Muscle of leg (tissue), 11 donors: ENCODE data around the gene CNTN2. TPM values are rescaled to one million over a fixed set of nuclear protein-coding genes. Genes with fewer than 3 reads are reported as not detected.

Experiments
- DNase-seq: peaks from one replicate; pipeline ENCODE4 v3.0.0; 2013
- H3K27ac ChIP-seq: one replicate; pipeline ENCODE4 v1.5.1; 2013; ENCODE audit warnings: mild to moderate bottlenecking, low read length, control low read depth
- H3K27me3 ChIP-seq: one replicate; pipeline ENCODE4 v1.6.1; 2013; ENCODE audit warnings: low read length; ENCODE audit not compliant: control insufficient read depth, insufficient read depth
- H3K36me3 ChIP-seq: one replicate; pipeline ENCODE4 v1.6.1; 2013; ENCODE audit warnings: low read length; ENCODE audit not compliant: control insufficient read depth, insufficient read depth
- H3K4me1 ChIP-seq: one replicate; pipeline ENCODE4 v1.6.1; 2013; ENCODE audit warnings: low read length; ENCODE audit not compliant: control insufficient read depth, insufficient read depth
- H3K4me3 ChIP-seq: one replicate; pipeline ENCODE4 v1.5.1; 2013; ENCODE audit warnings: low read length, control low read depth
- H3K9me3 ChIP-seq: replicated peaks from 2 replicates; pipeline ENCODE4 v1.6.1; 2013; ENCODE audit warnings: low read depth, low read length; ENCODE audit not compliant: control insufficient read depth
- WGBS: methylation state at CpG from one replicate; pipeline ENCODE4 v1.1.5; 2013; ENCODE audit warnings: missing lambda C conversion rate; ENCODE audit not compliant: insufficient coverage; 5-methylcytosine and 5-hydroxymethylcytosine counted together
- polyA plus RNA-seq, 8 donors: library from polyadenylated mRNA; unstranded; fragments of 120-200 nt; gene quantifications; one replicate each; pipeline versions ENCODE4 v1.2.1 to v1.2.3, GENCODE V29; 2013; ENCODE audit warnings: inconsistent platforms in 1 of 8, low replicate concordance in 1 of 8; ENCODE audit not compliant: insufficient read length in 8 of 8, insufficient read depth in 1 of 8
- total RNA-seq: library from RNA; stranded (reverse); fragments of 120-200 nt; gene quantifications from one replicate; pipeline ENCODE4 v1.2.4, GENCODE V29; 2013

The CNTN2 gene
- total and polyA plus RNA-seq, 9 donors, result 0.23 to 1.5 (median 0.79) TPM

DNA sequence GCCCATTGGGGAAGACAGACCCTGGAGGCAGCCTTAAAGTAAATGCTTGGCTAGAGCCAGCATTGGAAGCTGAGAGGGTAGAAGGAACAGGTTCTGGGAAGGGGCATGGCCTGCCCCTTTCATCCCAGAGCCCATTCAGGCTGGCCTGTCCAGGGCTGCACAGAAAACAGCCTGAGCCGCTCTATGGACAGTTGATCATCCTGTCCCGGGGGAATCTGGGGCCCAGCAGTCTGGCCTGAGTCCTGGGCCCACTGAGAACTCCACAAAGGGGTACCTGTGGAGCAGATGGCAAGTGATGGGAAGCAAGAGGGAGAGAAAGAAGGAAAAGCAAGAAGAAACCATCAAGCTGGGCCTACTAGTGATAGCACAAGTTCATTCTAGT lies 28.0 kb downstream of the CNTN2 start:
- WGBS, result 76% methylated on average over 2 of the region's 2 CpGs
- Histone ChIP-seq H3K4me1 (no peaks in the 10 kb centered on the region), H3K27ac (no peak overlapping the region), H3K9me3 (no peaks in the 10 kb centered on the region), H3K27me3 (no peaks in the 10 kb centered on the region), H3K4me3 (no peak overlapping the region), H3K36me3 (no peaks in the 10 kb centered on the region)
- DNase-seq, result no peak

DNA sequence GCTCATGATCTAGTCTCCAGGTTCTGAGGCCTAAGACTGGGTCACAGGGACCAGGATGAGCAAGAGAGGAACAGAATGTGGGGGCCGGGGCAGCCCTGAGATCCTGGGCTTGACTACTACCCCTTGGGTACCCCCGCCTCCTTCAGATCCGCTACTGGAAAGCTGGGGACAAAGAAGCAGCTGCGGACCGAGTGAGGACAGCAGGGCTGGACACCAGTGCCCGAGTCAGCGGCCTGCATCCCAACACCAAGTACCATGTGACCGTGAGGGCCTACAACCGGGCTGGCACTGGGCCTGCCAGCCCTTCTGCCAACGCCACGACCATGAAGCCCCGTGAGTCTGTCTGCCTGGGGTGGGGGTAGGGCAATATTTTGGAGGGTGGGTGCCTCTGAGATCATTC lies 28.8 kb downstream of the CNTN2 start:
- H3K9me3 ChIP-seq, result no peaks in the 10 kb centered on the region
- H3K27ac ChIP-seq, result no peak overlapping the region
- H3K4me1 ChIP-seq, result no peaks in the 10 kb centered on the region
- no peak overlapping the region for H3K4me3 ChIP-seq
- DNase-seq, result no peak
- 70% methylated on average over 7 of the region's 12 CpGs for WGBS
- no peaks in the 10 kb centered on the region for H3K36me3 ChIP-seq
- H3K27me3 ChIP-seq, result no peaks in the 10 kb centered on the region

DNA sequence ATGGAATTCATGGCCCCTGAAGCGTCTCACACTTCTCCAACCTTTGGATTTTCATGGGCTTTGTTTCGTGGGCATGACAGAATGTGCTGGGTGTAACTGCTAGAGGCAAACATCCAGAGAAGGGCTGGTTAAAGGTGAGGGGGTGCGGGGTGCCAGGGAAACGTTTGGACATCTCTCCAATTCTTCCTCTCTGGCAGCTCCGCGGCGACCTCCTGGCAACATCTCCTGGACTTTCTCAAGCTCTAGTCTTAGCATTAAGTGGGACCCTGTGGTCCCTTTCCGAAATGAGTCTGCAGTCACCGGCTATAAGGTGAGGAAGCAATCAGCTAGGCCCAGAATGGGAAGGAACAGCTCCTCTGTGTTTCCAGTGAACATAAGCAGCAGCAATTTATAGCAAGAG lies 29.3 kb downstream of the CNTN2 start:
- Histone ChIP-seq H3K36me3 (no peaks in the 10 kb centered on the region), H3K27me3 (no peaks in the 10 kb centered on the region), H3K4me1 (no peaks in the 10 kb centered on the region), H3K27ac (no peak overlapping the region), H3K9me3 (no peaks in the 10 kb centered on the region), H3K4me3 (no peak overlapping the region)
- DNase-seq, result no peak
- WGBS, result 83% methylated on average over 6 of the region's 9 CpGs

DNA sequence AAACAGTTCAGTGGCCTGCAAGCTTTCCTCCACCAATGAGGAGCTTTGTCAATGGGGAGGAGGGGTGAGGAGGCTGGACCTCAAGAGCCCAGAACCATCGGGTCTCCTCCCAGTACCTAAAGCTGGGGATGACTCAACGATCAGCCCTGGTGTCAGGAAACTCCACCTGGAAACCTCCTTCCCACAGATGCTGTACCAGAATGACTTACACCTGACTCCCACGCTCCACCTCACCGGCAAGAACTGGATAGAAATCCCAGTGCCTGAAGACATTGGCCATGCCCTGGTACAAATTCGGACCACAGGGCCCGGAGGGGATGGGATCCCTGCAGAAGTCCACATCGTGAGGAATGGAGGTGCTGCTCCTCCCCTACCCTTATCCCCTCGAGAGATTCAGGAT lies 29.9 kb downstream of the CNTN2 start:
- Histone ChIP-seq H3K4me1 (no peaks in the 10 kb centered on the region), H3K27ac (no peak overlapping the region), H3K27me3 (no peaks in the 10 kb centered on the region), H3K4me3 (no peak overlapping the region), H3K9me3 (no peaks in the 10 kb centered on the region), H3K36me3 (no peaks in the 10 kb centered on the region)
- 88% methylated on average over 7 of the region's 8 CpGs for WGBS
- no peak for DNase-seq

DNA sequence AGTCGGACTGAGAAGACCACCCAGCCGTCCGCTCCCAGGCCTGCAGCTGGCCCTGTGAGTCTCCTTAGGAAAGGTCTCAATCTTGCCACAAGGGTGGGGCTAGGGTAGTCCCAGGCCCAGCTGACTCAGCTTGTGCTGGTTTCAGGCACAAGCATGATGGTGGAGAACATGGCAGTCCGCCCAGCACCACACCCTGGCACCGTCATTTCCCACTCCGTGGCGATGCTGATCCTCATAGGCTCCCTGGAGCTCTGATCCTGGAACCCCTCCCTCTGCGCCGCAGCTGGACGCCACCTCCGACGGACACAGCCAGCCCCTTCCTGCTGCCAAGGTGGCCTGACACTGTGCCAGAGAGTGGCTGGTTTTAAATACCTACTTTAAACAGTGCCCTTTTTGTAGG lies 30.5 kb downstream of the CNTN2 start:
- DNase-seq, result no peak
- H3K27ac ChIP-seq, result no peak overlapping the region
- H3K4me3 ChIP-seq, result no peak overlapping the region
- H3K9me3 ChIP-seq, result no peaks in the 10 kb centered on the region
- H3K36me3 ChIP-seq, result no peaks in the 10 kb centered on the region
- WGBS, result 80% methylated on average over 7 of the region's 12 CpGs
- no peaks in the 10 kb centered on the region for H3K27me3 ChIP-seq
- no peaks in the 10 kb centered on the region for H3K4me1 ChIP-seq

DNA sequence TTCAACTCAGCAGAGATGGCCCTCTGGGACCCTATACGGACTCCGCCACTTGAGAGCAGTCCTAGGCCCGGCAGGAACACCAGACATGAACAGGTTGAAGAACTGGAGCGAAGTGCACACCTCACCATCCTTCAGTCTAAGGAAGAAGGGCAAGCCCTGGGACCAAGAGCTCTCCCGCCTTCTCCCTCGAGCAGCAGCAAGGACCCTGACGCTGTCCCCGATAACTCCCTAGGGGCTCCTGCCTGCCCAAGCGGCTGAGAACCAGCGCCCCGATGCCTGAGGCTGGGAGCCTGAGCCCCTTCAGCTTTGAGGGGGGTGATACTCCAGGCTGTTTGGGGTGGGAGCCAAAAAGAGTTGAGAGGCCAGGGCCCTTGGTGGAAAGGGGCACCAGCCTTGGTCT lies 31.1 kb downstream of the CNTN2 start:
- Histone ChIP-seq H3K4me1 (no peaks in the 10 kb centered on the region), H3K9me3 (no peaks in the 10 kb centered on the region), H3K27me3 (no peaks in the 10 kb centered on the region), H3K4me3 (no peak overlapping the region), H3K27ac (no peak overlapping the region), H3K36me3 (no peaks in the 10 kb centered on the region)
- 80% methylated on average over 11 of the region's 11 CpGs for WGBS
- DNase-seq, result no peak

DNA sequence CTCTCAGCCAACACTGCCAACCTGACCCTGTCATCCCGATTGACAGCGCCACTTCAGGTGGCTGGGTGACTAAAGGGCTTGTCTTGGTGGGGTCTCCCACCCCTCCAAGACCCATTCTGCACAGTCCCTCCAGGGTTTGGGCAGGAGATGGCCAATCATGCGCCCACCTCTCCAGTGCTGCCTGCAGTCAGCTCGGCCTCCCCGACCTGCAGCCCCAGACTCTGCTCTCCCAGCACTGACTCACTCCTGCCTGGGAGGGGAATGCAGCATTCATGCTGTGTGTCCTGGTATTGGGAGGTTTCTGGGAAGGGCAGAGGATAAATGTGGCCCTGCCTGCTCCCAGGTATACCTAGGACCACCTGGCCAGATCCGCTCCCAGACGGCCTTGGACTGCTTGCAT lies 31.5 kb downstream of the CNTN2 start:
- Histone ChIP-seq H3K27ac (no peak overlapping the region), H3K9me3 (no peaks in the 10 kb centered on the region), H3K36me3 (no peaks in the 10 kb centered on the region), H3K4me1 (no peaks in the 10 kb centered on the region), H3K4me3 (no peak overlapping the region), H3K27me3 (no peaks in the 10 kb centered on the region)
- no peak for DNase-seq
- 88% methylated on average over 4 of the region's 7 CpGs for WGBS

DNA sequence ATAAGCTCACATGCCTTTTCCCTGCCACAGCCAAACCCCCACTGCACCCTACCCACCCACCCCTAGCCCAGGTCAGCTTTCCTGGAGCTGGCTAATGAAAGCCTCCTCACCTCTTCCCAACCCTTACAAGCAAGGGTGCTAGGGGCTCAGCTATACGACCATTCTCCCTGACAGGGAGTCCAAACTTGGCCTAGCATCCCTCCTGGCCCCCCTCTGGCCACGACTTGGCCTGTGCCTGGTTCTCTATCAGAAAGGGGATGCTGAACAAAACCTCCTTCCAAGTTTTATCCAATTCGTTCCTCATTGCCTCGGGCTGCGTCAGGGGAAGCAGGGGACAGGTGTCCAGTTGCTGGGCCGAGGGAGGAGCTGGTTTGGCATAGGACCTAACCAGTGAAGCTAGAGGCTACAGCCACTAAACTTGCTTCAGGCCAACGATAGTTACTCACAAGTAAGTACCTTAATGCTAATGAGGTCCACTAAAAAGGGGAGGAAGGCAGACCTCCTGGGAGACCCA lies 32.7 kb downstream of the CNTN2 start:
- 31% methylated on average over 4 of the region's 7 CpGs for WGBS
- no peak for DNase-seq
- H3K27me3 ChIP-seq, result no peaks in the 10 kb centered on the region
- no peak overlapping the region for H3K27ac ChIP-seq
- no peaks in the 10 kb centered on the region for H3K36me3 ChIP-seq
- no peaks in the 10 kb centered on the region for H3K9me3 ChIP-seq
- H3K4me3 ChIP-seq, result no peak overlapping the region
- no peaks in the 10 kb centered on the region for H3K4me1 ChIP-seq

DNA sequence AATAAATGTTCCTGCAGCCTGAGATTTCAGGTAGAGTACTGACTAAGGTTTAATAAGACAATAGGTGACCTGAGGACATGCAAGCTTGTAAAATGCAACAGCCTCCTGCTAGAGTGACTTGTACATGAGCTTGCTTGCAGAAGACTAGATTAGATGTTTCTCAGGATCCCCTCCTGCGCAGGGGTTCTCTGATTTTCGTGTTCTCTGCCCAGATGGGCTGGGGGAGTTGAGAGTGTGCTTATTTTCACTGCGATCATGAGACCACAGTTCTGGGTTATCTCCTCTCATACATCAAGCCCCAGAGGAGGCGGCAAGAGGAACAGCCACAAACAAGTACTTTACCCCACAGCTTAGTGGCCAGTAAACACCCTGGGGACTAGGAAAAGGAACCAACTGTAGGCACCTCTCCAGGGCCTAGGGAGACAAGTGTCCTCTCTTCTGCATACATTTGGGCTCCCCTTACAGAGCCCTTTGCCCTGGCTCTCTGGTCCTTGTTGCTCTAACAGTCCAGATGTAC lies 33.3 kb downstream of the CNTN2 start:
- H3K4me1 ChIP-seq, result no peaks in the 10 kb centered on the region

DNA sequence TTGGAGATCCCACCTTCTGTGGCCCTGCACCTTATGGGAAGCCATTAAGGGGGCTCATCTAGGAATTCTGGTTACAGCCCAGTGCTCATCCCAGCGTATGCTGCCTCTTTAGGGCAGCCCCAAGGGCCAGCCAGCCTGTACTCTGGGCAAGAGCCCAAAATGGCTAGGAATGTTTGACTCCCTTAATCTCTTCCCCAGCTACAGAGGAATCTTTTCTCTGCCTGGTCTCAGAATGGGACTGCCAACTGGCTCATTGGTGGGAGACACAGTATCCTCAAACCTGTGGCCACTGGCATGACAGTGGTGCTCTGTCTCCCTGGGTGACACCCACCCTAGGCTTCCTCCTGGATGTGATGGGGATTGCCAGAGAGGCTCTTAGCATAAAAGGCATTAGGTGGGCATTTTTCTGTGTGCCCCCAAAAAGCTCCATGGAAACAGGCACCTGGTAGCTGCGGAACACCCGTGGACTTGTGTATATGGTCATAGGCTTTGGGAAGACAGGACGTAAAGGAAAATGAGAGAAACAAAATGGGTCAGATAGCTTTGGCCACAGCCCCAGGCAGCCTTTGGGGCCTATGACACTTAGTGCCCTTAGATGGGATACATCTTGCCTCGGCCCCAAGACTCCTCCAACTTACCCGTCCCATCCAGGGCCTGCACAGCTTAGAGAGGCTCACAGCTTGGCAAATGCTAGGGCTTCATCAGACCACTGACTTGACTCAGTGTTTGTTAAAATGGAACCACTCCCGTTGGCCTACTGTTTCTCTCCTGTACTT lies 34.3 kb downstream of the CNTN2 start:
- H3K27ac ChIP-seq, result no peak overlapping the region
- no peaks in the 10 kb centered on the region for H3K9me3 ChIP-seq
- WGBS, result 43% methylated on average over 1 of the region's 7 CpGs
- H3K4me3 ChIP-seq, result no peak overlapping the region
- no peaks in the 10 kb centered on the region for H3K27me3 ChIP-seq
- H3K36me3 ChIP-seq, result peaks cover under 1% of the 10 kb centered on the region
- H3K4me1 ChIP-seq, result no peaks in the 10 kb centered on the region
- peak; percentile 26 for DNase-seq

More for the DNA sequence above, 33.3 kb downstream of the CNTN2 start:
- no peak overlapping the region for H3K4me3 ChIP-seq
- no peaks in the 10 kb centered on the region for H3K27me3 ChIP-seq
- no peaks in the 10 kb centered on the region for H3K9me3 ChIP-seq
- H3K36me3 ChIP-seq, result no peaks in the 10 kb centered on the region
- 86% methylated on average over 1 of the region's 4 CpGs for WGBS
- DNase-seq, result no peak
- H3K27ac ChIP-seq, result no peak overlapping the region
